ENCODE results near the gene UNC45A.
"Not testable (repeated sequence)": the region's sequence is repeated elsewhere in the genome, so short reads cannot be mapped to it uniquely, and the experiment has no call there.

The UNC45A gene

DNA sequence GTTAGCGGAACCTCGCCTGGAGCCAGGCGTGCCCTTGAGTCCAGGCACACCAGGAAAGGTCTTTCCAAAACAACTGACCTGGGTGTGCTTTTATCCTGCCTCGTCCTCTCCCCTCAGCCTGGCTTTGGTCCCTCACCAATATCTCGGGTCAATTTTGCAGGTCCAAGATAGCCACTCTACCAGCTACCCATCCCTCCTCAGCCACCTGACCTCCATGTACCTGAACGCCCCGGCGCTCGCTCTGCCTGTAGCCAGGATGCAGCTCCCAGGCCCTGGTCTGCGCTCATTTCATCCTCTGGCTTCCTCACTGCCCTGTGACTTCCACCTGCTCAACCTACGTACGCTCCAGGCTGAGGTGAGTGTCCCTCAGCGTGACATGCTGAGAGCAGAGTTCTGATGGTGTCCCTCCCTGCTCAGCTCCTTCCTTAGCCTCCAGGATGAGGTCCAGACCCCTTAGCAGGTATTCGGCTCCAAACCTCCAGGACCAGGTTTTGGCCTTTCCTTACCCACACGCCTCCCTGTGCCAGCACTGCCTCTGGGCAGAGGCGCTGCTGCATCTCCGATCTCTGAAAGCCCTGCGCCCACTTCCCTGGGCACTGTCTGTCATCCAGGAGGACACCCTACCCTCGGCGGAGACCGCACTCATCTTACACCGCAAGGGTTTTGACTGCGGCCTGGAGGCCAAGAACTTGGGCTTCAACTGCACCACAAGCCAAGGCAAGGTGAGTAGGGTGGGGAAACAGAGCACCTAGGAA, 16.9 kb upstream of the UNC45A start:
- no peak for DNase-seq

DNA sequence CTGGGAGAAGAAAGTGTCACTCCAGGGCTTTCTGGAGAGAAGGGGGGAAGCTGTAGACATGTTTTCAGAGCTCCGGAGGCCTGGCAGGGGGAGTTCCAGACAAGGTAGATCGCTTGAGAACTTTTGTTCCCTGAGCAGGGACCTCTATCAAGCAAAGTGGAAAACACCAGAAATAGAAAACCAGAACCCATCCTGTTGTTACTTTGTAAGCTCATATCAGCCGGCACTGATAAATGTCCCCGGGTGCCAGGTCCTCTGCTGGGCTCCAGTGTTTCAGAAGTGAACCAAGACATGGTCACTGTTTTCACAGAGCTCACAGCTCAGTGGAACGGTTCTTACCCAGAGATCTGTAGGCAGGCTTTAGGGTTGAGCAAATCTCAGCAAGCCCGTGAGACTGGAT, 16.2 kb upstream of the UNC45A start:
- no peak for DNase-seq

DNA sequence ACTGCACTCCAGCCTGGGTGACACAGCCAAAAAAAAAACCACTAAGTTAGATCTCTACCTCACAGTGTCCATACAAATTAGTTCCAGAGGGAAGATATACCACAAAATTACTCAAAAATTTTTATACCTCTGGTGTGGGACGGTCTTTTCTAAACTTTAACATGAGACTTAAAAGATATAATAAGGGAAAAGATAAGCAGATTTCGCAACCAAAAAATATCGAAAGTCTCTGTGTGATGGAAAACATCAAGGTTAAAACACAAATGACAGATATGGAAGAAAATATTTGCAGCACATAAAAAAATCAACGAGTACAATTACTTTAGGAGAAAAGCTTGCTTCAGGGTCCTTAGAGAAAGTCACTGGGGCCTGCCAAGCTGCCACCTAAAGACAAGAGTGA, 13.2 kb upstream of the UNC45A start:
- DNase-seq = no peak

- not testable (repeated sequence) for DNase-seq
Measured at GRCh38 chr15:90922712-90923322, 12.3 kb upstream of the UNC45A start.

GRCh38 chr15:90924375-90924774, 10.7 kb upstream of the UNC45A start:
- DNase-seq = no peak

DNA sequence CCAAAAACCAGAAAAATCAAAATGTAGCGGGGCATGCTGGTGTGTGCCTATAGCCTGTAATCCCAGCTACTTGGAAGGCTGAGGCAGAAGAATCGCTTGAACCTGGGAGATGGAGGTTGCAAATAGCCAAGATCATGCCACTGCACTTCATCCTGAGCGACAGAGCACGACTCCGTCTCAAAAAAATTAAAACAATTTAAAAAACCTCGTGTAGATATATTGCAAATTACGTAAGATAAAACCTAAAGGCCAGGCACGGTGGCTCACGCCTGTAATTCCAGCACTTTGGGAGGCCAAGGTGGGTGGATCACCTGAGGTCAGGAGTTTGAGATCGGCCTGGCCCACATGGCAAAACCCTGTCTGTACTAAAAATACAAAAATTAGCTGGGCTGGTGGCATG, 8.3 kb upstream of the UNC45A start:
- not testable (repeated sequence) for DNase-seq

- DNase-seq = not testable (repeated sequence)
Measured at GRCh38 chr15:90928106-90928505, 7.0 kb upstream of the UNC45A start.

DNA sequence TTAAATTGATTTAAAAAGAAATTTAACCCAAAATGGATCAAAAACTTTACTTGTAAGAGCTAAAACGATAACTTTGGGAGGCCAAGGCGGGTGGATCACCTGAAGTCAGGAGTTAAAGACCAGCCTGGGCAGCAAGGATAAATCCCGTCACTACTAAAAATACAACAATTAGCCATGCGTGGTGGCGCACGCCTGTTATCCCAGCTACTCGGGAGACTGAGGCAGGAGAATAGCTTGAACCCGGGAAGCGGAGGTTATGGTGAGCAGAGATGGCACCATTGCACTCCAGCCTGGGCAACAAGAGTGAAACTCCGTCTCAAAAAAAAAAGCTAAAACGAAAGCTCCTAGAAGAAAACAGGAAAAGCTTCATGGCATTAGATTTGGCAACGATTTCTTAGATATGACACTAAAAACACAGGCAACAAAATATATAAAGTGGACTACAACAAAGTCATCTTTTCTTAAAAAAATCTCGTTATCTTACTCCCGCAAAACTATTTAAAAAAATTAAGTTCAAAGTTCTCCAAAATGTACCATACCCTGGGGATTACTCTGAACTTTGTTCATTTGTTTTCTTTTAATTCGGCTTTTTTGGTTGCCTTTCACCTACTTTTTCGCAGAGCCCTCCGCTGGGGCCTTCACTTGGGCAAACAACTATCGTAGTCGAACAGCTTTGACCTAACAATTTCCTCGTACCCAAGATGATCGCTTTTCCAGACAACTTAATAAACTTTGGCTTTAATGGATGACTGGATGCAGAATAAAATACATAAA, 5.7 kb upstream of the UNC45A start:
- no peak for DNase-seq

GRCh38 chr15:90930861-90931574, 4.1 kb upstream of the UNC45A start:
- no peak for DNase-seq

- DNase-seq = no peak
Measured at GRCh38 chr15:90931575-90931827, 3.6 kb upstream of the UNC45A start.

DNA sequence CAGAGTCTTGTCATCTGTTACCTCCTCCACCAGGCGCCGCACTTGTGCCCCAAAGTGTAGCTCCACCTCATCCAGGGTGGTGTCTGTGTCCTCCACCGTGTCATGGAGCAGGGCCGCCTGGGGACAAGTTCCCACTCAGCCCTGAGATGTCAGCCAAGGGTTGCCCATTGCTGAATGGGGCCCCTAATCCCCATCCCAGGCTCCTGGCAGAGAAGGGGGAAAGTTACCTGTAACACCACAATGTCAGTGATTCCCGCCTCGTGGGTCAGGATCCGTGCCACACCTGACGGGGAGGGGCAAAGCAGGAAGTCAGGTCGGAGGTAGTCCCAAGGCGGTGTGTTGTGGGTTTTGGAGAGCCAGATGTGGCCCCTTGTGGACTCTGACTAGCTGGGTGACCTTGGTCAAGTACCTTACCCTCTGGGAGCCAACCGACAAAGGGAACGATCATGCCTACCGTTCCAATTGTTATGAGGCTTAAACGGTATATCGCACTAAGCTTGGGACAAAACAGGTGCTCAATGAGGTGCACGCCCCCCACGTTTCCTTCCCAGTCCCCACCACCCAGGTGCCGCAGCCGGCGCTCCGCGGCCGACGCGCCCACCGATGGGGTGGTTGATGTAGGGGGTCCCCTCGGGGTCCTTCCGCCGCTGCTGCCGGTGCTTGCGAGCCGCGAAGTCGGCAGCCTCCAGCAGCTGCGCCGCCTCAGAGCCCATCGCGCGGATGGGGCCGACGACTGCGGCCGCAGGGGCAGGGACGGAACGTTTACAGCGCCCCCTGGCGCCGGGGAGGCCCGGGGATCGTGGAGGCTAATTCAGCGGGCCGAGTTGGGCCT, 3.0 kb upstream of the UNC45A start, which contains the start of gene HDDC3:
HDDC3 (minus strand) TSS at position 722 of the 832 bp plus-strand sequence; CDS start at position 713, 9 bp downstream.
- peak; percentile 41 for DNase-seq

GRCh38 chr15:90932660-90932991, 2.5 kb upstream of the UNC45A start:
- DNase-seq = no peak

- DNase-seq = no peak
Measured at GRCh38 chr15:90933301-90933700, 1.8 kb upstream of the UNC45A start.

DNA sequence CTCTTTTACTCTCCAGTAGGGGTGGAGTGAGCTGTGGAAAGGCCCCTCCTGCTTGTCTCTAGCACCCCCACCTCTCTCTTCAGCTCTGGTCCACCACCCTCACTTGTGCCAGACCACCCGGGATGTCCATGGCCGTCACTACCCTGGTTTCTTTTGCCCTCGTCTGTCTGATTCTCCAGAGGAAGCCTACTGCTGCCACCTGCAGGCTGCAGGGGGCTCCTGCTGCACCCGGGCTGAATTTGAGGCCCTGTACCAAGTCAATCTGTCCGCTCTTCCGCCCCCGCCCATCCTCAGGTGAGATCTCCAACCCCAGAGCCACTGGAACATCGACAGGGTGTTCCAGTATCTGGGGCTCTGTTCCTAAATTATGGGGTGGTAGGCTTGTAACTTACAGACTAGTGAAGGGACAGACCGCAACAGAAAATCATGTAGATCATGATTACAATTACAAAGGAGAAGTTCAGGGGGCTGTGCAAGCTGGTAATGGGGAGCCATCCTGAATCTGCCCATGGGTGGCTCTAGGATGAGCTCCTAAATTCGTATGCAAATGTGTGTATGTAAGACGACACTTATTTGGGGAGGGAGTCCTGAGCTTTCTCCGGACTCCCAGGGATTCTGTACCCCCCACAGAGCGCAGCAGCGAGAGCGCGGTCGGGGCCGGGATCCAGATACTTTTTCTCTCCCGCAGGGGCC, 683 bp upstream of the UNC45A start:
- peak; percentile 46 for DNase-seq

DNA sequence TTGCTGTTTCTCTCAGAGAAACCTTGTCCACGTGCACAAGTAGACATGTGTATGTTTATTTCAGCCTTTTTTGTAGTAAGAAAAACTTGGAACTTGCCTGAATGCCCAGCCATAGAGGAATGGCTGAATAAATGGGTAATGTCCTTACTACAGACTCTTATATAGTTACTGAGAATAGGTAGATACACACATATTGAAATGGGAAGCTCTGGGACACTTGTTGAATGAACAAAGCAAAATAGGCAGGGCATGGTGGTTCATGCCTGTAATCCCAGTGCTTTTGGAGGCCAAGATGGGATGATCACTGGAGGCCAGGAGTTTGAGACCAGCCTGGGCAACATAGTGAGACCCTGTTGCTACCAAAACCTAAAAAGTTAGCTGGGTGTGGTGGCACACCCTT, 1.7 kb downstream of the UNC45A start:
- no peak for DNase-seq

GRCh38 chr15:90938261-90938660, 3.2 kb downstream of the UNC45A start:
- DNase-seq = no peak

DNA sequence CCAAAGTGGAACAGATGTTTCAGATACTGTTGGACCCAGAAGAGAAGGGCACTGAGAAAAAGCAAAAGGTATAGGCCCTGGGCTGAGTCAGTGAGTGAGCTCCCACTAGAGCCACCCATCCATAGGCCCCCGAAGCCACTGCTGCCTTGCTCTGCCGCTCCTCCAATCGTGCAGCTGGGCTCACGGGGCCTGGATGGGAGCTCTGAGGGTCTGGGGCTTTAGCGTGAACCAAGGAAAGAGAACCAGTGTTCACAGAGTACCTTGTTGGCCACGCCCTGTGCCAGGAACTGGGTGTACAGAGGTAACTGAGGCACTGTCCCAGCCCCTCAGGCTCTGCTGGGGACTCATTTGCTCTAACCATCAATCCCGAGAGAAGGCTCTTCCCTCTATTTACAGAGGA, 4.7 kb downstream of the UNC45A start:
- DNase-seq = no peak

DNA sequence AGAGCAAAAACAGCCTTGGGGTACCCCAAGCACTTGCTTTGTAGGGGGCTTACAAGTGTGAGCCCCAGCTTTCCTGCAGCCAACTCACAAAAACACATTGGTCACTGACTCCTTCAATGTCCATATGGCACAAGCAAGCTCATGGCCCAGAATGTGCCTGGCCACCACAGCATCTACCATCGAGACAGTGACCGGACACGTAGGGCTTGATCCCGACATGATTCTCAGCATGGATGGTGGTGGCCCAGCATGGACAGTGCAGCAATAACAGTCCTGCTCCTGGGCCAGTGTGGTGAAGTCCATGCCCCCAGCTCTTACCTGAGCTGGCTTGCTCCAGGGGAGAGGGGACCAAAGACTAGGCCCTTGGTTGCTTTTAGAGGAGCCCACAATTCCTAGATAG, 6.0 kb downstream of the UNC45A start:
- DNase-seq = no peak

- DNase-seq = no peak
Measured at GRCh38 chr15:90942354-90943120, 7.5 kb downstream of the UNC45A start.

DNA sequence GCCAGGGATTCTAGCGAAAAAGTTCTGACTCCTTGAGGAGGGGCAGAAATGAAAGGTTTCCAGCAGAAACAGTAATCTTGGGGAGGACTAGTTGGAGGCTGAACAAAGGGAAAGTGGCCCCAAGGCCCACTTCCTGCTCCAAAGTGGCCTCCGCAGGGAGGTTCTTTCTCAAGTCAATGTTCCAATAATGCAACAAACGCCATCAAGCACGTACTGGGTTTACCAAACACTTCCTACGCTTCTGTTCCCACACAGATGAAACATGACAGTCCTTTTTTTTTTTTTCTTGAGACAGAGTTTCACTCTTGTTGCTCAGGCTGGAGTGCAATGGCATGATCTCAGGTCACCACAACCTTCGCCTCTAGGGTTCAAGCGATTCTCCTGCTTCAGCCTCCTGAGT, 10.0 kb downstream of the UNC45A start:
- DNase-seq = no peak

- DNase-seq = no peak
Measured at GRCh38 chr15:90946538-90946937, 11.5 kb downstream of the UNC45A start.
